HG03025 (cell line): ENCODE results near the gene TBL1X.
"Not testable (repeated sequence)": the region's sequence is repeated elsewhere in the genome, so short reads cannot be mapped to it uniquely, and the experiment has no call there.

Experiments used
- ATAC-seq: cut with Tn5 transposase; IDR thresholded peaks from one replicate; pipeline ENCODE4 v1.9.1; 2021; ENCODE audit warnings: mild to moderate bottlenecking, moderate library complexity; ENCODE audit not compliant: unreplicated experiment, low FRiP score

The TBL1X gene

GRCh38 chrX:9738151-9738550 lies 273.3 kb downstream of the TBL1X start:
- no peak for ATAC-seq

GRCh38 chrX:9739130-9739529 lies 274.3 kb downstream of the TBL1X start:
- no peak for ATAC-seq

- no peak for ATAC-seq
Observed at GRCh38 chrX:9745417-9746115, 280.7 kb downstream of the TBL1X start.

- no peak for ATAC-seq
Observed at GRCh38 chrX:9746148-9746888, 281.5 kb downstream of the TBL1X start.

- ATAC-seq = no peak
Observed at GRCh38 chrX:9747644-9748043, 282.8 kb downstream of the TBL1X start.

- no peak for ATAC-seq
Observed at GRCh38 chrX:9749146-9749692, 284.4 kb downstream of the TBL1X start.

GRCh38 chrX:9757366-9757765 lies 292.5 kb downstream of the TBL1X start:
- no peak for ATAC-seq

- no peak for ATAC-seq
Observed at GRCh38 chrX:9758021-9758638, 293.3 kb downstream of the TBL1X start.

GRCh38 chrX:9759337-9759736 lies 294.5 kb downstream of the TBL1X start:
- ATAC-seq = no peak

GRCh38 chrX:9765072-9765736 lies 300.3 kb downstream of the TBL1X start:
- ATAC-seq = no peak

GRCh38 chrX:9765737-9766097 lies 300.9 kb downstream of the TBL1X start, which contains the start of gene GPR143:
Gene GPR143 (minus strand): TSS chrX:9765847. CDS start chrX:9765817, 30 bp downstream.
- no peak for ATAC-seq

GRCh38 chrX:9767375-9767774 lies 302.5 kb downstream of the TBL1X start:
- no peak for ATAC-seq

GRCh38 chrX:9768321-9768839 lies 303.5 kb downstream of the TBL1X start:
- not testable (repeated sequence) for ATAC-seq

GRCh38 chrX:9770319-9770718 lies 305.5 kb downstream of the TBL1X start:
- ATAC-seq = no peak

- ATAC-seq = no peak
Observed at GRCh38 chrX:9772943-9773342, 308.1 kb downstream of the TBL1X start.

- ATAC-seq = no peak
Observed at GRCh38 chrX:9775930-9776329, 311.1 kb downstream of the TBL1X start.

- no peak for ATAC-seq
Observed at GRCh38 chrX:9781941-9782340, 317.1 kb downstream of the TBL1X start.

GRCh38 chrX:9784332-9784731 lies 319.5 kb downstream of the TBL1X start:
- no peak for ATAC-seq

- no peak for ATAC-seq
Observed at GRCh38 chrX:9785254-9785943, 320.5 kb downstream of the TBL1X start.
